Measurements from ENCODE around the gene NF1.

DNA sequence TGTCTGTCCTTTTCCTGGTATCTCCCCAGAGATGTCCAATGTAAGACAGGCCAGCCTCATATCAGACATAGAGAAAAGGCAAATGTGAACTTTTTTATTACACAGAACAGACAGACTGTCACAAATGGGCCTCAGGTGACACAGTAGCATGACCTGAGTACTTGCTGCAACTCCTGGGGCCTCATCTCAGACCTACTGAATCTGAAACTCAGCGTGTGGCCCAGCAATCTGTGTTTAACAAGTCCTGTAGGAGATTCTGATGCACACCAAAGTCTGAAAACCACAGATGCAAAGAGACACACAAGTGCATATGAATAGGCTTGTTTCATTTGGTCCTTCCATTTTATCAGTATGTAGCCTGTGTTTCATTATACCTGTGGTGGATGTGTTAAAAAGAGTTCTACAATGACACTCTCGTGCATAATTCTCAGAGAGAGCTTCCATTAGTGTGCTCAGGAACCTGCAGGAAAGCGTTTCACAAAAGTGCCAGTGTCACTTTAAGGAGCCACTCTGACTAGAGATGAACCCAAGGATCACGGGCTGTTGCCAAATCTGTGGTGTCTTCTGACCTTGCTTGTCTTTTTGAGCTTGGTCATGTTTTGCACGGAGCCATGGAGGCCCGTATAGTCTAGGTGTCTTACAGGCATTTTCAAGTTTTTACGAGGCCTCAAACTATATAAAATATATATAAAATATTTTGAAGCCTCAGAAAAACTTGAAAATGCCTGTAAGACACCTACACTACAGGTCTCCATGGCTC lies 33.8 kb upstream of the NF1 start:
- TF ChIP-seq, protein P1, sequence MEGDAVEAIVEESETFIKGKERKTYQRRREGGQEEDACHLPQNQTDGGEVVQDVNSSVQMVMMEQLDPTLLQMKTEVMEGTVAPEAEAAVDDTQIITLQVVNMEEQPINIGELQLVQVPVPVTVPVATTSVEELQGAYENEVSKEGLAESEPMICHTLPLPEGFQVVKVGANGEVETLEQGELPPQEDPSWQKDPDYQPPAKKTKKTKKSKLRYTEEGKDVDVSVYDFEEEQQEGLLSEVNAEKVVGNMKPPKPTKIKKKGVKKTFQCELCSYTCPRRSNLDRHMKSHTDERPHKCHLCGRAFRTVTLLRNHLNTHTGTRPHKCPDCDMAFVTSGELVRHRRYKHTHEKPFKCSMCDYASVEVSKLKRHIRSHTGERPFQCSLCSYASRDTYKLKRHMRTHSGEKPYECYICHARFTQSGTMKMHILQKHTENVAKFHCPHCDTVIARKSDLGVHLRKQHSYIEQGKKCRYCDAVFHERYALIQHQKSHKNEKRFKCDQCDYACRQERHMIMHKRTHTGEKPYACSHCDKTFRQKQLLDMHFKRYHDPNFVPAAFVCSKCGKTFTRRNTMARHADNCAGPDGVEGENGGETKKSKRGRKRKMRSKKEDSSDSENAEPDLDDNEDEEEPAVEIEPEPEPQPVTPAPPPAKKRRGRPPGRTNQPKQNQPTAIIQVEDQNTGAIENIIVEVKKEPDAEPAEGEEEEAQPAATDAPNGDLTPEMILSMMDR (IDR thresholded peaks at IDR 0.05): no peak
- TF ChIP-seq POLR2A (IDR thresholded peaks at IDR 0.05): no peak
- TF ChIP-seq EP300 (IDR thresholded peaks at IDR 0.05): no peak
- no peak for TF ChIP-seq POLR2AphosphoS5 (IDR thresholded peaks at IDR 0.05)

All from gastroesophageal sphincter (tissue), 3 donors.